GM20000 (cell line): ENCODE measurements around the gene QPRT.
A peak's percentile ranks its signal among the peaks of the same experiment; 100 is the strongest.

ENCODE experiments used
- DNase-seq: peaks from one replicate; pipeline ENCODE4 v3.0.0; 2012; ENCODE audit warnings: low spot score
- CTCF ChIP-seq: IDR thresholded peaks from 2 replicates; pipeline ENCODE4 v1.5.1; 2012; ENCODE audit warnings: mild to moderate bottlenecking, control low read depth; ENCODE audit errors: extremely low read depth, missing control alignments

QPRT gene

GRCh38 chr16:29656688-29657523 lies 22.1 kb upstream of the QPRT start:
- TF ChIP-seq CTCF, result no peak
- no peak for DNase-seq

GRCh38 chr16:29658705-29659104 lies 20.3 kb upstream of the QPRT start:
- no peak for TF ChIP-seq CTCF
- DNase-seq, result no peak

GRCh38 chr16:29662000-29662728 lies 16.8 kb upstream of the QPRT start:
- DNase-seq, result no peak

GRCh38 chr16:29662729-29663015 lies 16.3 kb upstream of the QPRT start:
- TF ChIP-seq CTCF, result no peak
- DNase-seq, result peak; percentile 74

More at GRCh38 chr16:29662000-29662728, 16.8 kb upstream of the QPRT start:
- no peak for TF ChIP-seq CTCF

- TF ChIP-seq CTCF, result no peak
- DNase-seq, result peak; percentile 82
Observed at GRCh38 chr16:29663016-29663806, 15.8 kb upstream of the QPRT start, which contains the start of gene SPN. TSS of gene SPN (plus strand) at chr16:29663247. CDS start at chr16:29663729, 482 bp downstream.

- no peak for DNase-seq
- TF ChIP-seq CTCF, result no peak
Observed at GRCh38 chr16:29663807-29664090, 15.2 kb upstream of the QPRT start.
